C4-2B (cell line): ENCODE data around the gene CLDN1.

ENCODE experiments used
- ZFX ChIP-seq: fragments of 450-650 bp; IDR thresholded peaks from 2 replicates; pipeline ENCODE4 v1.6.1; 2017
- TF ChIP-seq, protein P1 (sequence below): fragments of 450-650 bp; conservative IDR thresholded peaks from 2 replicates; pipeline ENCODE4 v1.5.1; 2017; ENCODE audit warnings: mild to moderate bottlenecking

GRCh38 chr3:190291994-190292584 is 30.2 kb downstream of the CLDN1 start:
- TF ChIP-seq, protein P1, sequence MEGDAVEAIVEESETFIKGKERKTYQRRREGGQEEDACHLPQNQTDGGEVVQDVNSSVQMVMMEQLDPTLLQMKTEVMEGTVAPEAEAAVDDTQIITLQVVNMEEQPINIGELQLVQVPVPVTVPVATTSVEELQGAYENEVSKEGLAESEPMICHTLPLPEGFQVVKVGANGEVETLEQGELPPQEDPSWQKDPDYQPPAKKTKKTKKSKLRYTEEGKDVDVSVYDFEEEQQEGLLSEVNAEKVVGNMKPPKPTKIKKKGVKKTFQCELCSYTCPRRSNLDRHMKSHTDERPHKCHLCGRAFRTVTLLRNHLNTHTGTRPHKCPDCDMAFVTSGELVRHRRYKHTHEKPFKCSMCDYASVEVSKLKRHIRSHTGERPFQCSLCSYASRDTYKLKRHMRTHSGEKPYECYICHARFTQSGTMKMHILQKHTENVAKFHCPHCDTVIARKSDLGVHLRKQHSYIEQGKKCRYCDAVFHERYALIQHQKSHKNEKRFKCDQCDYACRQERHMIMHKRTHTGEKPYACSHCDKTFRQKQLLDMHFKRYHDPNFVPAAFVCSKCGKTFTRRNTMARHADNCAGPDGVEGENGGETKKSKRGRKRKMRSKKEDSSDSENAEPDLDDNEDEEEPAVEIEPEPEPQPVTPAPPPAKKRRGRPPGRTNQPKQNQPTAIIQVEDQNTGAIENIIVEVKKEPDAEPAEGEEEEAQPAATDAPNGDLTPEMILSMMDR: no peak
- TF ChIP-seq ZFX: no peak
